Psoas muscle (tissue), 8 donors: Measurements from ENCODE around the gene PPP2CA. TPM values are rescaled to one million over a fixed set of nuclear protein-coding genes. Genes with fewer than 3 reads are reported as not detected.

ENCODE experiments used
- ATAC-seq, 4 donors: fragments of 200-7000 bp; cut with Tn5 transposase; one replicate each; pipeline ENCODE4 v1.9.1; 2020; ENCODE audit warnings: moderate library complexity in 3 of 4, mild to moderate bottlenecking in 2 of 4
- DNase-seq, 2 donors: peaks; one replicate each; pipeline ENCODE4 v3.0.0-alpha.2; 2020
- H3K27ac ChIP-seq: fragments of 200-600 bp; one replicate; pipeline ENCODE4 v1.8.0; 2022
- H3K27me3 ChIP-seq, 3 donors: fragments of 200-600 bp in 1 of 3; one replicate each; pipeline versions ENCODE4 v1.6.1 to v1.8.0; 2013 to 2022; ENCODE audit warnings: low read length in 2 of 3, mild to moderate bottlenecking in 2 of 3, moderate library complexity in 1 of 3; ENCODE audit not compliant: insufficient read depth in 3 of 3
- H3K36me3 ChIP-seq, 2 donors: fragments of 200-600 bp in 1 of 2; one replicate each; pipeline versions ENCODE4 v1.6.1 to v1.8.0; 2013 to 2022; ENCODE audit warnings: low read depth in 1 of 2, mild to moderate bottlenecking in 1 of 2, moderate library complexity in 1 of 2; ENCODE audit not compliant: insufficient read depth in 1 of 2
- H3K4me1 ChIP-seq: fragments of 200-600 bp; one replicate; pipeline ENCODE4 v1.8.0; 2022
- H3K4me3 ChIP-seq: fragments of 200-600 bp; one replicate; pipeline ENCODE4 v1.8.0; 2022; ENCODE audit warnings: mild to moderate bottlenecking
- H3K9me3 ChIP-seq: fragments of 200-600 bp; one replicate; pipeline ENCODE4 v1.8.0; 2022
- WGBS, 3 donors: extraction: QIAGEN DNeasy Blood & Tissue Kit; methylation state at CpG; one replicate each; pipeline versions ENCODE4 v1.1.6 to v1.1.7; 2013; 5-methylcytosine and 5-hydroxymethylcytosine counted together
- intact Hi-C, 2 donors: fragments of 100-400 bp; cut with DNase I; formaldehyde crosslinking; loops; one replicate each; pipeline versions ENCODE4 v1.11.0 to v1.14.2; 2022
- polyA plus RNA-seq, 3 donors: library from polyadenylated mRNA; stranded (reverse); fragments of 200-250 nt; gene quantifications; one replicate each; pipeline ENCODE4 v1.2.3, GENCODE V29; 2013
- total RNA-seq, 4 donors: library from RNA; stranded (reverse); fragmentation: NEBNext Ultra II Directional in 2 of 4; extraction: Animal tissue kit (Norgen Biotek cat#: 25700) in 2 of 4; gene quantifications; one replicate each; pipeline versions ENCODE4 v1.2.1 to v1.2.4, GENCODE V29; 2021 to 2023
- TF ChIP-seq, protein P1 (sequence below): fragments of 200-600 bp; IDR thresholded peaks from one replicate; pipeline ENCODE4 v1.8.0; 2022; ENCODE audit warnings: antibody characterized with exemption
- donor health status: healthy with polysubstance abuse.
- donor health status: DM: no; HTN: no; CAD: no; lungs with moderate emphysema.
- donor health status: Bipolar disorder and iron deficiency.
- donor health status: healthy.
- donor health status: DM: yes; HTN: yes; CAD: no.
- donor health status: DM: no; HTN: no; CAD: no.
- donor health status: DM: no; HTN: no; CAD: no.
- donor health status: DM: yes; HTN: yes; CAD: no.

The PPP2CA gene
- total and polyA plus RNA-seq, 7 donors, result 53.0 to 140 (median 107) TPM

DNA sequence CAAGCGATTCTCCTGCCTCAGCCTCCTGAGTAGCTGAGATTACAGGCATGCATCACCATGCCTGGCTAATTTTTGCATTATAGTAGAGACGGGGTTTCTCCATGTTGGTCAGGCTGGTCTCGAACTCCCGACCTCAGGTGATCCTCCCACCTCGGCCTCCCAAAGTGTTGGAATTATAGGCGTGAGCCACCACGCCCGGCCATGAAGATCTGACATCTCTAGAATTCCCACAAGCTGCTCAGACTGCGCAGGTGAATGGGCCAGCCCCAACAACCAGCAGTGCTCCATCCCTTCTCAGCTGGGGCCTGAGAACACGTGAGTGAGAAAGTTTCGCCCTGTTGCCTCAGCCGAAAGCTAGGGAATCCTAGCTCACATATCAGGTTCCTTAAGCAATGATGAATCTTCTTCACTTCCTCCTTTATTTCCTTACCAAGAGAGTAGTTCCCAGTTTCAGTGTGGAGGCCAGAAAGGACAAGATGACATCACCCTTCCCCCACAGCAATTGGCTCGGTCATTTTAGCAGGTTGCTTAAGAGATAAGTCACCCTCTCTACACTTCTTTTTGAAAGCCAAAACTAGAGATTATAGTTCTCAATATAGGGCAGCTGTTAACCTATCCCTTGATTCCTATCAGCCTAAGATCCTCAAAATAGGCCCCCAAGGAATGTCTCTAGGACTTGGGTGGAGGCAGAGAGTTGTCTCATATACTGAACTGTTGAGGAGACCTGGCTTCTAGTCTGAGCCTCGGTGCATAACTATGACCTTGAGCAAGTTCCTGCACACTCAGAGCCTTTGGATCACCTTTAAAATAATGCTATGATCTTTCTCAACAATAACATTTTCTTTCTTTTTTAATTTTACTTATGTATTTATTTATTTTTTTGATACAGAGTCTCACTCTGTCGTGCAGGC, 23.9 kb upstream of the PPP2CA start:
- intact Hi-C loops, result loop anchor here (5.0 kb wide), 1 partner anchor 38 kb away; no protein-coding TSS in a partner anchor
- Histone ChIP-seq H3K4me3 (no peak overlapping the region), H3K9me3 (no peaks in the 10 kb centered on the region), H3K27me3 (no peaks in the 10 kb centered on the region), H3K27ac (peak overlapping the region; percentile 58), H3K36me3 (no peaks in the 10 kb centered on the region), H3K4me1 (peaks cover 32% of the 10 kb centered on the region)
- WGBS, 3 donors, result 76 to 82% (median 78%) methylated on average over 15 of the region's 15 CpGs
- ATAC-seq (peak; percentile 41 to 62 (median 50)), DNase-seq (peak in 1 of 2 donors; percentile 43)
- TF ChIP-seq, protein P1, sequence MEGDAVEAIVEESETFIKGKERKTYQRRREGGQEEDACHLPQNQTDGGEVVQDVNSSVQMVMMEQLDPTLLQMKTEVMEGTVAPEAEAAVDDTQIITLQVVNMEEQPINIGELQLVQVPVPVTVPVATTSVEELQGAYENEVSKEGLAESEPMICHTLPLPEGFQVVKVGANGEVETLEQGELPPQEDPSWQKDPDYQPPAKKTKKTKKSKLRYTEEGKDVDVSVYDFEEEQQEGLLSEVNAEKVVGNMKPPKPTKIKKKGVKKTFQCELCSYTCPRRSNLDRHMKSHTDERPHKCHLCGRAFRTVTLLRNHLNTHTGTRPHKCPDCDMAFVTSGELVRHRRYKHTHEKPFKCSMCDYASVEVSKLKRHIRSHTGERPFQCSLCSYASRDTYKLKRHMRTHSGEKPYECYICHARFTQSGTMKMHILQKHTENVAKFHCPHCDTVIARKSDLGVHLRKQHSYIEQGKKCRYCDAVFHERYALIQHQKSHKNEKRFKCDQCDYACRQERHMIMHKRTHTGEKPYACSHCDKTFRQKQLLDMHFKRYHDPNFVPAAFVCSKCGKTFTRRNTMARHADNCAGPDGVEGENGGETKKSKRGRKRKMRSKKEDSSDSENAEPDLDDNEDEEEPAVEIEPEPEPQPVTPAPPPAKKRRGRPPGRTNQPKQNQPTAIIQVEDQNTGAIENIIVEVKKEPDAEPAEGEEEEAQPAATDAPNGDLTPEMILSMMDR, result no peak

DNA sequence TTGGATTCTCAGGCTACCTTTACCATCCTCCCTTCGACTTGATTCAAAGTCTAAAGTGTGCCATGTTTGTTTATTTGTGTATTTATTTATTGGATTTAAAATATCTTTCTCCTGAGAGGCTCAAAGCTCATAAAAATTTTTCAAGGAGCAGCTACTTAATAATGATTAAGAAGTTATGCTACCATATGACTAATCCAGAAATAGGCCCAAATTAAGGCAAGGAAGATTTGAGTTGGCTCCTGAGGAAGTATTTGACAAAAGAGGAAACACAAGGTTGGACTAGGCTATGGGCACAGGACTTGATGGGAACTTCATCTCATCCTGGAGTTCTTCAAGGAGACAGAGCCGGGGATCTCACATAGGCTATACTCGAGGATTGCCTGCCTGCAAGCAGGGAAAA, 22.4 kb upstream of the PPP2CA start:
- no peaks in the 10 kb centered on the region for H3K36me3 ChIP-seq
- no peak for ATAC-seq
- no peak overlapping the region for H3K4me3 ChIP-seq
- DNase-seq, result no peak
- peak overlapping the region; percentile 77 for H3K27ac ChIP-seq
- WGBS, 3 donors, result 63 to 87% (median 80%) methylated on average over 3 of the region's 3 CpGs
- intact Hi-C loops, result loop anchor here (5.0 kb wide), 1 partner anchor 39 kb away; no protein-coding TSS in a partner anchor
- TF ChIP-seq, protein P1, result no peak
- no peaks in the 10 kb centered on the region for H3K9me3 ChIP-seq
- H3K4me1 ChIP-seq, result peaks cover 37% of the 10 kb centered on the region
- no peaks in the 10 kb centered on the region for H3K27me3 ChIP-seq

DNA sequence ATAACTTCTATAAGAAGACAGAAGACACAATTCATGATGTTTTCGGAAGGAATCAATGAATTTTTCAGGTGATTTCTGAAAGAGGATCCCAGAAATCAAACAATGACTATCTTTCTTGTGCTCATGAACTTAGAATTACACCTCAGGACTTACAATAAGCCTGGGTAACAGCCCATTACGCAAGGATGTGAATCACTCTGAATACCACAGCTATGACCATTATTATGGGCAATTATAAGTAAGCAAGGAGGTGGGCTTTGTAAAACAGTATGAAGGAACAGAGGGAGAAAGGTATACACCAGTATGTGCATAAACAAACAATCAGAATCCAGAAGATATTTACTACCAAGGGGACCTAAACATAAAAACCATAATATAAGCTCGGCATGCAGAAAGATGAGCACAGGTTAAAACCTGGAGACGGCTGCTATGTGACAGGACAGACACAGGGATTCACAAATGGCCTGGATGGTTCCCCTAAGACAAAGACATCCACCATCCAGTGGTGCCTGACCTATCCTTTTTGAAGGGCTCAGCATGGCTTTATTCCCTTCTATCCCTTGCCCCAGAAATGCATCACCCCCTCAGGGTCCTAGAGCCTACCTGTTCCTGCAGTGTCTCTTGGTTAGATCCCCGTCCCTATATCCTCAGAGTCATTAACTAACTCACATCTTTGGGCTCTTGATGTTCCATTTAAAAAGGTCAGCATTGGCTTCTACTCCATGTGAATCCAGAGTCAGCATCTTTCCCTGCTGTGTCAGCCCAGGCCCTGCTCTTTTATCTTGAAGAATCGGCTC, 21.8 kb upstream of the PPP2CA start:
- Histone ChIP-seq H3K4me3 (no peak overlapping the region), H3K27ac (peak overlapping the region; percentile 77), H3K27me3 (no peaks in the 10 kb centered on the region), H3K36me3 (no peaks in the 10 kb centered on the region), H3K9me3 (no peaks in the 10 kb centered on the region), H3K4me1 (peaks cover 37% of the 10 kb centered on the region)
- DNase-seq (no peak), ATAC-seq (peak in 3 of 4 donors; percentile 65 to 70 (median 65))
- intact Hi-C loops, result loop anchor here (5.0 kb wide), 1 partner anchor 40 kb away; no protein-coding TSS in a partner anchor
- 80 to 82% (median 81%) methylated on average over 6 of the region's 6 CpGs for WGBS, 3 donors
- TF ChIP-seq, protein P1, result no peak

DNA sequence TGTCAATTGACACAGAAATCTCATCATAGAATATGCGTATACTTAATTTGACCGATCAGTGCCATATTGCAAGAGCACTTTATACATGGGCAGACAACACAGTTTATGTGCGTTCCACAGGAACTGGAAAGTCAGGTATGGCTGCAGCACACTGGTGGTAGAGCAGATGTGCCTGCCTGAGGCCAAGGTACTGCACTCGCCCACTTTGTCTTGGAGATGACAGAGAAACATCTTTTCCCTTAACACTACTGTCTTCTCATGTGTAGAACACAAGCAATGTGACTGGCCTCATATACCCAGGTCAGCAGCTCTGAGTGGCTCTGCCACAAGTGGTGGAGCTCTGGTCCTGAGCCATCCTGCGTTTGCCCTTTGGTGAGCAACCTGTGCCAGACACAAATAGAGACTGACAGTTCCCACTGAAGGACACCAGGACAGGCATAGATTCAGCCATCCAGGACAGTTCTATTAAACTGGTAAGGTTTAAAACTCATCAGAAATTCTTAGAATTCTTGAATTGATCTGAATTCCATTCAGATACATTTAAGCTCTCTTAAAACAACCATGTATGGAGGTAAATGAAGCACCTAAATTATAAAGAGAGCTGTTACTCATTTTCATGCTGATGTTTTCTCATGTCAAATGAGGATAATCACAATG, 21.0 kb upstream of the PPP2CA start:
- Histone ChIP-seq H3K27ac (peak overlapping the region; percentile 77), H3K36me3 (no peaks in the 10 kb centered on the region), H3K4me3 (no peak overlapping the region), H3K9me3 (no peaks in the 10 kb centered on the region), H3K4me1 (peaks cover 38% of the 10 kb centered on the region), H3K27me3 (no peaks in the 10 kb centered on the region)
- intact Hi-C loops, result loop anchor here (5.0 kb wide), 1 partner anchor 40 kb away; no protein-coding TSS in a partner anchor
- 69 to 77% (median 72%) methylated on average over 5 of the region's 5 CpGs for WGBS, 3 donors
- ATAC-seq (peak; percentile 78 to 86 (median 86)), DNase-seq (peak; percentile 29 to 80)
- TF ChIP-seq, protein P1, result no peak
